DMS 273 (cell line): Measurements from ENCODE around the gene TMEM17.
"Not testable (repeated sequence)": the region's sequence is repeated elsewhere in the genome, so short reads cannot be mapped to it uniquely, and the experiment has no call there.

Experiments
- DNase-seq: peaks from one replicate; lab custom pipeline; 2025; ENCODE audit not compliant: unreplicated experiment; lab: John Stamatoyannopoulos, UW

Gene TMEM17, protein sequence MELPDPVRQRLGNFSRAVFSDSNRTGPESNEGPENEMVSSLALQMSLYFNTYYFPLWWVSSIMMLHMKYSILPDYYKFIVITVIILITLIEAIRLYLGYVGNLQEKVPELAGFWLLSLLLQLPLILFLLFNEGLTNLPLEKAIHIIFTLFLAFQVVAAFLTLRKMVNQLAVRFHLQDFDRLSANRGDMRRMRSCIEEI

DNA sequence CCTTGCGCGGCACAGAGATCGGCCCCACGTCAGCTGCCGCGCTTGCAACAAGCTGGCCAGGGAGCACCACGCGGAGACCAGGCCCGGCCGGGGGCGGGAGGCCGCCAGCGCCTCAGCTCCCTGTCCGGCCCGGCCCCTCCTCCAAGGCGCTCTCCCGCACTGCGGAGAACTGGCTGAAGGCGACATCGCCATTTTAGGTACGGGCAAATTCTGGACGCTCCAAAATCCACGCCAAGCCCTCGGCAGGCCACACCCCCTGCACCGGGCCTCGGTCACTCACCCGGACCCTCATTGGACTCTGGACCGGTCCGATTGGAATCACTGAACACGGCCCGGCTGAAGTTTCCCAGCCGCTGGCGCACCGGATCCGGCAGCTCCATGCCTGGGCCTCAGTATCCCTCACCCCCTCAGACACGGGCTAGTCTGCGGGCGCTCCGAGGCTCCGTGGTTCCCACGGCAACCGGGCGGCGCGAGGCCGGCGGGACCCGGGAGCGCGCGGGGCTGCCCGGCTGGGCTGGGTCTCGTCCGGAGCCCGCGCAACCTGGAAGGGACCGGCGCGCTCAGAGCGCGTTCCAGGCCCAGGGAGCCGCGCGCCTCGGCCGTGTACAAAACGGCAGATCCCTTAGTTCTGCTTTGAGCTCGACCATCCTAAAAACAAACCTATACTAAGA lies at the start of gene TMEM17:
TSS of gene TMEM17 (minus strand) at position 446 of the 671 bp plus-strand sequence. CDS start at position 380, 66 bp downstream.
- DNase-seq, result peak; percentile 94

DNA sequence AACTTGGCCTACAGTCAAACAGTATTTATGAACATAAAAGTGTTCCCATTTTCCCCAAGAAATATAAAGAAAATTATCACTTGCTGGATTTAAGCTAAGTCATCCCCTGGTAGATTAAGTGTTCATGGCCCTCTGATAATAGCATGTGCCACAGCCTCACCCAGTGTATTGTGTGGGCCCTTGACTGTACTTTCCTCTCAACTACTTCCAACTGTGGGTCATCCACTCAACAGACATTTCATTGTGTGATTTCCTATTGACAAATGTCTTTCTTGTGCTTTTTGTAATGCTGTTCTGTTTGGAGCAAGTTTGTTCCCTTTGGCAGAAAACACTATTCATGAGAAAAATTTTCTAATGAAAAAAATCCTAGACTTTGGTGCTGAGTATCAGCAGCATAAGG lies 48.4 kb upstream of the TMEM17 start:
- DNase-seq, result no peak

DNA sequence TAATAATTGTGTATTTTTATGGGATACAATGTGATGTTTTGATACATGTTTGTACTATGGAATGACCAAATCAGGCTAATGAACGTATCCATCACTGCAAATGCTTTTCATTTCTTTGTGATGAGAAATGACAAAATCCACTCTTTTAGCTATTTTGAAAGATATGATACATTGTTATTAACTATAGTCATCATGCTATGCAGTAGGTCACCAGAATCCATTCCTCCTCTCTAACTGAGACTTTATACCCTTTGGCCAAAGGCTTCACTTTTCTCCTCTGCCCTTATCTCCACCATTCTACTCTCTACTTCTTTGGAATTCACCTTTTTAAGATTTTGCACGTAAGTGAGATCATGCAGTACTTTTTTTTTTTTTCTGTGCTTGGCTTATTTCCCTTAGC lies 44.5 kb upstream of the TMEM17 start:
- no peak for DNase-seq

DNA sequence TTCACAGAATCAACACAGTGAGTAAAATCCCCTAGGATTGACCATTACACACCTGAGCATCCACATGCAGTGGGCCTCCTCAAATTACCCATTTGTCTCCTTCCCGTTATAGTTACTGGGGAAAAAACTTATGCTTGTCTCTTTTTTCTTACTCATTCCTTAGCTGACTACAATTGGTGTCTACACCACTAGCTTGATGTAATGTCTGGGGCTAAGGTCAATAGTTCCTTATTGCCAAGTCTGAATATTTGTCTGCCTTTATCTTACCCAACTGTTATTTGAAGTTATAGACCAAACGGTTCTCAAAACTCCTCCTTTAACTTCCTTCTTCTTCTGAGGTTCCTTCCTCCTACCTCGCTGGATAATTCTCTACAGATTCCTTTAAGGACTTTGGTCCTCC lies 41.9 kb upstream of the TMEM17 start:
- no peak for DNase-seq

DNA sequence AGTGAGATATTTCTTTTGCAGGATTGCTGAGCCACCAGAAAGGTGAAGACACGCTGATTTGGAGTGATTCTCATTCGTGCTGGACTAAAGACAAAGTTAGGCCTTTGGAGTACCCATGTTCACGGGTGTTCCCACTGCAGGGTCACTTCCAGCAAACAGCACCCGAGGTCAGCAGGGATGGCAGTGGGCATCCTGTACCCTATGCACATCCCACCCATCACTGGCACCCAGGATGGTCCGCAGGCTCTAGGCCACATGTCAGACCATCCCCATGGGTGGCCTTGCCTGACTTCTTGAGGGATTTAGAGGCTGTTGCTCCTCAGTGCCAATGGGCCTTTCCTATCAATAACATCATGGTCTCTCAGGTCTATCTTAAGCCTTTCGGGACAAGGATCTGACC lies 39.3 kb upstream of the TMEM17 start:
- DNase-seq, result no peak

DNA sequence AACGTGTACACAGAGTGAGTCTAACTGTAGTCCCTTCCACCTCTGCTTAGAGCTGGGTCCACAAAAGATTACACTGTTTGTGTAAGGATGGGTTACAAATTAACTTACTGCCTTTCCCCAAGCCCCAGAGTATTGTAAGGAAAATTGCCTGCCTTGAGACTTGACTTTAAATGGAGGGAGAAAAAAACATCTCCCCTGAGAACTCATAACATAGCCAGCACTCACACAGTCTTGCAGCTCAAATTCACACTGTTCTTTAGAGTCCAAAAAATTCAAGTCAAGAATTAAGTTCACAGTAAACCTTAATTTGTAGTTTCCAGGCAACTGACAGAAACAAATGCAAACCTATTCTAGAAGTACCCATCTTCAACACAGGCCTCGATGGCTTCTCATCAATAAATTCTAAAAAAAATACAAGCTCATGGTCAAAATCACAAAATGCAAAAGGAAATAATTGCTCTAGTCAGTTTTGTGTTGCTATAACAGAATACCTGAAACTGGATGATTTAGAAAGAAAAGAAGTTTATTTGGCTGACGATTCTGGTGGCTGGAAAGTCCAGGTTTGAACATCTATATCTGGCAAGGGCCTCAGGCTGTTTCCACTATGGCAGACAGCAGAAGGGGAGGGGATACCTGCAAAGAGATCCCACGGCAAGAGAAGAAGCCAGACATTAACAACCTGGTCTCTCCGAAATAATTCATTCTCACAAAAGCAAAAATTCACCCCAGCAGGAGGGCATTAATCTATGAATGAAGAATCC lies 34.6 kb upstream of the TMEM17 start:
- DNase-seq, result no peak

DNA sequence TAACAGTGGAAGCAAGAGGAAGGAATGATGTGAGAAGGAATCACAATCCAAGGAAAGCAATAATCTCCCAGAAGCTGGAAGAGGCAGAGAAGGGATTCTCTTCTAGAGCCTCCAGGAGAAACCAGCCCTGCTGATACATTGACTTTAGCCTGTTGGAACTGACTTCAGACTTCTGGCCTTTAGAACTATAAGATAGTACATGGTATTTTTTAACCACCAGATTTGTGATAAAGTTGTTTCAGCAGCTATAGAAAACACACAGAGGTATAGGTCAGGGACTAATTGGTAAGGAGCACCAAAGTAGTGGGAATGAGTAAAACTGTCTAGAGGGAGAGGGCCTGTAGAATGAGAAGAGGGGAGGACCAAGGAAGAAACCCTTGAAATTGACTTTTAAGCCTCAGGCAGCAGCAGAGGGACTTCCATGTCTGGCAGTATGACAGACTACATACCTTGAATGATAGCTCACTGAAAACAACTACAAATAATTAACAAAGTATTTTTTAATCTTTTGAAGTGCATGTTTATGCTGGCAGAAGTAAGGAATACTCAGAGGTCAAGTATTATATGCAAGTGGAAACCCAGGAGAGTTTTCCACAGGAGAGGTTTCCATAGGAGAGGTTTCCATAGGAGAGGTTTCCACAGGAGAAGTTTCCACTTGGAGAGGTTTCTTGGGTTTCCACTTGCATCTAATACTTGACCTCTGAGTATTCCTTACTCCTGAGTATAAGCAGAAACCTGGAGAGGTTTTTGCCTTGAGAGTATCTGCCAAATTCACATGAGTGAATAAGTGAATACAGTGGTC lies 33.8 kb upstream of the TMEM17 start:
- DNase-seq, result no peak

DNA sequence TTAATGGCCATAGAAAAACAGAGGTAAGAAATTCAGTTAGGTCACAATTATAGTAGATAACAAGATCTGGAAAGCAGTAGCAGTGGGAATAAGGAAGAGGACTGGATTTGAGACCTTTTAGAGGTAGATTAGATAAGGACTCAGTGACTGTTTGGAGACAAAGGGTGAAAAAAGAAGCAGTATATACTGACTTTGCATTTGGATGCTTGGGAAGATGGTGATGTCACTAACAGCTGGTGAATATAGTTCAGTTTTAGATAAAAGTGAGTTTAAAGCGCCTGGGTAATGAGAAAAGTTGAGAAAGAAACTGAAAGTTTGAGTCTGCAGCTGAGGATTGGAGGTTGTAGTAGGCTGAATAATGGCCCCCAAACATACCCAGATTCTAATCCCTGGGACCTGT lies 32.8 kb upstream of the TMEM17 start:
- DNase-seq, result no peak

DNA sequence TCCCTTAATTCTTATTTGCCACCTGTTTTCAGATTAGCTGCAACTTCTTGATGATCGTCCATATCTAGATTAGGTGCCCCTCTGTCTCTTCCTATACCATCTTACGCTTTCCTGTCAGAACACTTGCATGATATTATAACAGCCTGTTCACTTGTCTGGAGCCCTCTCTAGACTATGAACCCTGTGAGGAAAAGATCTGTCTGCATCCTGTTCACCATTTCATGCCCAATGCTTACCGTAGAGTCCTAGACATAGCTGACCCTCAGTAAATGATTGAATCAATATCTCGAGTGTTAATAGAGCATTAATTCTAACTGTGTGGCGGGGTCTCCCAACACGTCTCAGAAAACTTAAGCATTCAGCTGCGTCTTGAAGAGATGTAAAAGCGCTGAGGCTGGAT lies 31.8 kb upstream of the TMEM17 start:
- DNase-seq, result no peak

DNA sequence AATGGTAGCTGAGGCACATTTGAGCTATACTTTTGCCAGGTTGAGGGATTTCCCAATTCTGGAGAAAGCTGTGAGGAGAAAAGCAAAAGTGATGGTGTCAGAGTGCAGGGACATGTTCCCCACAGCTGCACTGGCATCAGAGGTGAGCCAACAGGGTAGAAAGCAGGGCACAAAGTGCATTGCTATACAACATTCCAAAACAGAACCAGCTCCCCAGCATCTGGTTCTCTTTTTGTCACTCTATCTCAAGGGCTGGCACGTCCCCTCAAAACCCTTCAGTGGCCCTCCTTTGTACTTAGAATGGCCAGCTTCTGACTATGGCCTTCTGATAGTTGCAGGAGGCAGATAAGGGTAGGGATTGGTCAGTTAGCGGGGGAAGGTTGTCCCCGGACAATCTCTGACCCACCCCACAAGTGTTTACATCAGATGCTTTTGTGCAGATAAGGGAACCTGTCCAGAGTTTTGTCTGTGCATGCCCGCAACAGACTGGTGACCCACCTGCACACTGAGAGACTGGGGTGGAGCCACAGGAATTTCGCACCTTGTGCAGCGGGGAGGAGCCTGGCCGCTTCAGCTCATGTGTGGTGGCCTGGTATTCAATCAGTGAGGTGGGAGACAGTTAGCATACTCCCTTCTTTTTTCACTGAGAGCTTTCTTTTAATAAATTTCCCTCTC lies 31.0 kb upstream of the TMEM17 start:
- DNase-seq, result no peak

DNA sequence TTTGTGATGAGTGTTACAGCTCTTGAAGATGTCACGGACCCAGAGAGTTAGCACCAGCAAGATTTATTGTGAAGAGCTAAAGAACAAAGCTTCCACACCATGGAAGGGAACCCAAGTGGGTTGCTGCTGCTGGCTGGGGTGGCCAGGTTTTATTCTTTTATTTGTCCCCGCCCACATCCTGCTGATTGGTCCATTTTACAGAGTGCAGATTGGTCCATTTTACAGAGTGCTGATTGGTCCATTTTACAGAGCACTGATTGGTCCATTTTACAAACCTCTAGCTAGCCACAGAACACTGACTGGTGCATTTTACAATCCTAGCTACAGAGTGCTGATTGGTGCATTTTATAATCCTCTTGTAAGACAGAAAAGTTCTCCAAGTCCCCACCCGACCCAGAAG lies 29.5 kb upstream of the TMEM17 start:
- DNase-seq, result not testable (repeated sequence)

DNA sequence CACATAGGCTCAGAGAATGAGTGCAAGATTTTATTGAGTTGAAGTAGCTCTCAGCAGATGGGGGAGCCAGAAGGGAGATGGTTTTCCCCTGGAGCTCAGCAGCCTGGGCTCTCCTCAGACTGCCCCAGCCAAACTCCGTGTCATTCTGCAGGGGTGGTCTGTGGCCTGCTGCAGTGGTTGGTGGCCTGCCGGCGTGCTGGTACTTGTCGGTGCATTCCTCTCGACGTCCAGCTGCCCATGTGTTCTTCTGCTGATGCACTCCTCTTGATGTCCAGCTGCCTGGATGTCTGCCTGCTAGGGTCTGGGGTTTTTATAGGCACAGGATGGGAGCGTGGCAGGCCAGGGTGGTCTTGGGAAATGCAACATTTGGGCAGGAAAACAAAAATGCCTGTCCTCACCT lies 25.6 kb upstream of the TMEM17 start:
- no peak for DNase-seq

DNA sequence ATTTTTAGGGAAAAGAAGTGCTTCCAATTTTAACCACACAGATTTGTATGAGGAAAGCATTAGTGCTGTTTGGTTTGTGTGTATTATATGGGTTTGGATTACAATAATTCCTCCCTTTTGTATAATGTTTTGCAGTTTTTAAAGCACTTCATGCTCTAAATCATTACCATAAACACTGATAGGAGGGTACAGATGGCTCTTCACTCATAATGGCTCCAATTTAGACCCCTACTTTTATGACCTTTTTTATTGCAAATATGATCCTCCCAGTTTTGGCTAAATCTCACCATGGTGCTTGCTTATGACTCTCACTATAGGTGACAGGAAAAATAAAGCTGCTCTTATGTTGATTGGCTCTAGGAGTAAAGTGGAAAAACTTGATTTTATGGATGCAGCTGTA lies 23.8 kb upstream of the TMEM17 start:
- no peak for DNase-seq

DNA sequence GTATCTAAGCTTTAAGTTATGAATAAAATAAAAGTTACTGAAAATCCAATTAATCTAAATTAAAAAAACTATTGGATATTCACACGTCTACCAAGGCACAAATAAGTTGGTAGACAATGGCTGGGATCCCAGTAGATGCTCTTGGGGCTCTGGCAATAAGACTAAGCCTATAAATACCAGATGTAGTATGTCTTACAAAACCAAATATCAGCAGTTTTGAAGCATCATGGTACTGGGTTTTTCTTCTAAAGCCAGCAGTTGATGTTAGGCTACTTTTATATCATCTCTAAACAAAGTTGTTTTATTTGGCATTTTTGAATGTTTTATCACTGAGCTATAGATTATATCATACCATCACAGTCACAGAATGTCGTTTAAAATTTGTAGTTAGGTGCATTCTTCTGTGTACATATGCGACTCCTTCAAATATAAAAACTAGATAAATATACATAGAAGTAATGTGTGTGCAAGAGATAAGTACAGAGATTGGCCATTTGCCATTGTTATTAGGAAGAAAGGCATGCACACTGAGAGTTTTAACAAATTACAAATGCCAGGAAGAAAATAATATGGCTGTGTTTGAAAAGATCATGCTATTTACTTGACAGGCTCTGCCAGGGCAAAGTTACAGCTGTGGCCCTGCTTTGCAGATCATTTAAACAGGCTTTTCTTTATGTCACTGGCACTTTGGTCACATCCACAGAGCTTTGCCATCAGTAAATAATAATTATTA lies 21.6 kb upstream of the TMEM17 start:
- no peak for DNase-seq

DNA sequence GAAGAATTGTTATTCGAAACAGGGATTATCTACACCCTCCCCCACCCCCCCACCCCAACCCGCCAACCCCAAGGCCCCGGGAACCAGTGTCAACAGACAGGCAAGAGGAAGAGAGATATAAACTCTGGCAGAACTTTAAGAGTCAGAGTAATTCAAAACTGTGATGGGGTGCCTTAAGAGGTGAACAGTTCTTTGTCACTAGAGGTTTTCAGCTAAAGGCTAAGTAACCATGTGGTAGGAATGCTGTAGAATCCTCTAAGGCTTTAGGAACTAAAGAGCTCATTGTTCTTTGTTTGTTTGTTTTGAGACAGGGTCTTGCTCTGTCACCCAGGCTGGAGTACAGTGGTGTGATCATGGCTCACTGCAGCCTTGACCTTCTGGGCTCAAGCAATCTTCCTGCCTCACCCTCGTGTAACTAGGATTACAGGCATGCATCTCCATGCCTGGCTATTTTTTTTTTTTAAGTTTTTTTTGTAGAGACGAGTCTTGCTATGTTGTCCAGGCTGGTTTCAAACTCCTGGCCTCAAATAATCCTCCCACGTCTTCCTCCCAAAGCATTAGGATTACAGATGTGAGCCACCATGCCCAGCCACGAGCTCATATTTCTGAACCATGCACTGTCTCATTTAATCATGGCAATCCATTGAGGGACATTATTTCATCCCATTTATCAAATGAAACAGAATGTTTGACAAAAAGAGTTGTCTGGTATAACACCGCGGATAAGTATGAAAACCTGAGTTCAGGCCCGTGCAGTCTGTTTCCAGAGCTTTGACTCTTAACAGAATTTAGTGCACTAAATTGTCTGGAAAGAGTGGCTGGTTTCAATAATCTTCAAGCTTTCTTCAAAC lies 20.8 kb upstream of the TMEM17 start:
- DNase-seq, result no peak

DNA sequence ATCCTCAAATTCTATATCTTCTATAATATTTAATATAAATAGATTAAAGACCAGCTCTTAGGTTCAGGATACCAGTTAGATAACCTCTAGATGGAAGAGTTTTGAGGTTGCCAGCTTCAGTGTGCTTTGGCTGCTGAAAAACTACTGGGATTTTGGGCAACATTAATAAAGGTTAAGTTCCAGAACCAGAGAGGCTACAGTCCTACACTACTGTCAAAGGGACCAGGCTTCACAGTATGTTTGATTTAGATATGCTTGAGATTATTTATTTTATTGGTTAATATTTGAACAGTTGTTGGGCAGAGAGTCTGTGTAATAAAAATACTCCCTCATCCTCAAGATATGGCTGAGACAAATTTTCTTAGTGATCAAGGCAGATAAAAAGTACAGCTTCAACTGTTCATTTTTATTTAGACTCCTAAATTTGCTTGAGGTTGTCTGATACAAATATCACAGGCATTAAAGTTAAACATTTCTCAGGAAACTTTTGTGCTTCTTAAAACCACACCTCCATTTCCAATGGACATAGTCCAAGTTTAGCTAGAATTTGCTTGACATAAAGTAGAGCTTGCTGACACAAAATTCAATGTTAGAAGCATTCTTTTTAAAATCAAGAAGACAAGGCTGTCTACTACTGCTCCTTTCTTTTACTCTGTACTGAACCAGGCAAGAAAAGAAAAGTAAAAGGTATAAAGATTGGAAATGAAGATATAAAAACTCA lies 19.7 kb upstream of the TMEM17 start:
- DNase-seq, result no peak

DNA sequence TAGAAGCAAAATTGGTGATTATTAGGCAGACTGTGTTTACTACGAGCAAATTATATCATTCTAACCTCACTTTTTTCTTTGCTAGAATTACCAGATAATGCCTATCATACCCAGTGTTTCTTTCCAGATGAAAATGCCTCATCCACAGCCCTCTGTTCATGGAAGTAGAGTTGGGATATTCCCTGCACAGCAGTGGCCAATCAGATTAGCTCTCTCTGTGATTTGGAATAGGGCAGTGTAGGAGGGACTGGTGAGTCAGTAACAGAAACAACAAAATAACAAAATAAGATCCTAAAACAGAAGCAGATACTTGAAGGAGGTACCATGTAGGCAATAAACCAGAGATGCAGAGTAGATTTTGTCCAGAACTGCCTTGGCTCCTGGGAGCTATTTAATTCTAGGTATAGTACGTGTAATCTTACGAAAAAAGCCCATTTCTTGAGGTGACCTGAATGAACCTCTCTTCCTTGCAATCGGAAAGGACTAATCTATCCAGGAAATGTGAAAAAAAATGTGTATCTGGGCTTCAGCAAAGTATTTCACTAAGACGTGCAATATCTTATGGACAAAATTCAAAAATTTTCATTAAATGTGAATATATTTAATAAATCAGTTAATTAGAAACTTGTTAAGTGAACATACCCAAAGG lies 18.4 kb upstream of the TMEM17 start:
- DNase-seq, result no peak

DNA sequence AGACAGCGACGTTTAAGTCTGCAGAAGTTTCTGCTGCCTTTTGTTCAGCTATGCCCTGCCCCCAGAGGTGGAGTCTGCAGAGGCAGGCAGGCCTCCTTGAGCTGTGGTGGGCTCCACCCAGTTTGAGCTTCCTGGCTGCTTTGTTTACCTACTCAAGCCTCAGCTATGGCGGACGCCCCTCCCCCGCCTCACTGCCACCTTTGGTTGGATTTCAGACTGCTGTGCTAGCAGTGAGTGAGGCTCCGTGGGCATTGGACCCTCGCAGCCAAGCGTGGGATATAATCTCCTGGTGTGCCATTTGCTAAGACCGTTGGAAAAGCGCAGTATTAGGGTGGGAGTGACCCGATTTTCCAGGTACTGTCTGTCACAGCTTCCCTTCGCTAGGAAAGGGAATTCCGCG lies 15.1 kb upstream of the TMEM17 start:
- not testable (repeated sequence) for DNase-seq
